GM06990 (cell line): ENCODE data around the gene TMEM179.

Source experiments
- DNase-seq: peaks from one replicate; pipeline ENCODE4 v3.0.0-alpha.2; 2011; ENCODE audit not compliant: insufficient read length; ENCODE audit errors: extremely low read depth
- H3K27me3 ChIP-seq: replicated peaks from 2 replicates; pipeline ENCODE4 v1.6.0; 2011; ENCODE audit warnings: low read length; ENCODE audit not compliant: control insufficient read depth, insufficient read depth
- H3K36me3 ChIP-seq: 2 replicates; pipeline ENCODE4 v1.5.1; 2011; ENCODE audit warnings: low read length; ENCODE audit not compliant: control insufficient read depth, insufficient read depth
- H3K4me3 ChIP-seq: replicated peaks from 2 replicates; pipeline ENCODE4 v1.5.1; 2011; ENCODE audit warnings: low read depth, mild to moderate bottlenecking, control low read depth, low read length
- TF ChIP-seq, protein P1 (sequence below): IDR thresholded peaks from 2 replicates; pipeline ENCODE4 v1.5.1; 2011; ENCODE audit warnings: low read length, control low read depth, mild to moderate bottlenecking, inconsistent platforms; ENCODE audit not compliant: insufficient read depth, poor library complexity, severe bottlenecking

Gene TMEM179

GRCh38 chr14:104643306-104643705 lies 38.7 kb upstream of the TMEM179 start:
- no peak overlapping the region for H3K4me3 ChIP-seq
- no peak for DNase-seq
- H3K36me3 ChIP-seq: no peaks in the 10 kb centered on the region
- TF ChIP-seq, protein P1, sequence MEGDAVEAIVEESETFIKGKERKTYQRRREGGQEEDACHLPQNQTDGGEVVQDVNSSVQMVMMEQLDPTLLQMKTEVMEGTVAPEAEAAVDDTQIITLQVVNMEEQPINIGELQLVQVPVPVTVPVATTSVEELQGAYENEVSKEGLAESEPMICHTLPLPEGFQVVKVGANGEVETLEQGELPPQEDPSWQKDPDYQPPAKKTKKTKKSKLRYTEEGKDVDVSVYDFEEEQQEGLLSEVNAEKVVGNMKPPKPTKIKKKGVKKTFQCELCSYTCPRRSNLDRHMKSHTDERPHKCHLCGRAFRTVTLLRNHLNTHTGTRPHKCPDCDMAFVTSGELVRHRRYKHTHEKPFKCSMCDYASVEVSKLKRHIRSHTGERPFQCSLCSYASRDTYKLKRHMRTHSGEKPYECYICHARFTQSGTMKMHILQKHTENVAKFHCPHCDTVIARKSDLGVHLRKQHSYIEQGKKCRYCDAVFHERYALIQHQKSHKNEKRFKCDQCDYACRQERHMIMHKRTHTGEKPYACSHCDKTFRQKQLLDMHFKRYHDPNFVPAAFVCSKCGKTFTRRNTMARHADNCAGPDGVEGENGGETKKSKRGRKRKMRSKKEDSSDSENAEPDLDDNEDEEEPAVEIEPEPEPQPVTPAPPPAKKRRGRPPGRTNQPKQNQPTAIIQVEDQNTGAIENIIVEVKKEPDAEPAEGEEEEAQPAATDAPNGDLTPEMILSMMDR: no peak
- H3K27me3 ChIP-seq: no peaks in the 10 kb centered on the region

DNA sequence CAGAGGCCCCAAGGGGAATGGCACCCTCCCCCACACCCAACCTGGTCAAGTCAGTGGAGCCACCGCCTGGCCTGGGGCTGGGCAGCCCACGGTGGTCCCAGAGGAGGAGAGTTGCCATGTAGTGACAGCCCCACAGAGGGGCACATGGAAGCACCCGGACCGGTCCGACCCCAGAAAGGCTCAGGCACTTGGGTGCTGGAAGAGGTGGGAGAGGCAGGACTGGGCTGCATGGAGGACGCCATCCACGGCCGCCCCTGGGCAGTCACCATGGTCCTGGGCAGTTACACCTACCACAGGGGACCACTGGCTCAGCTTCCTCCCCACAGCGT lies 37.9 kb upstream of the TMEM179 start:
- no peaks in the 10 kb centered on the region for H3K27me3 ChIP-seq
- H3K4me3 ChIP-seq: no peak overlapping the region
- H3K36me3 ChIP-seq: no peaks in the 10 kb centered on the region
- no peak for DNase-seq
- TF ChIP-seq, protein P1: no peak

- no peaks in the 10 kb centered on the region for H3K27me3 ChIP-seq
These were observed 37.4 kb upstream of the TMEM179 start for GRCh38 chr14:104641753-104642539.

DNA sequence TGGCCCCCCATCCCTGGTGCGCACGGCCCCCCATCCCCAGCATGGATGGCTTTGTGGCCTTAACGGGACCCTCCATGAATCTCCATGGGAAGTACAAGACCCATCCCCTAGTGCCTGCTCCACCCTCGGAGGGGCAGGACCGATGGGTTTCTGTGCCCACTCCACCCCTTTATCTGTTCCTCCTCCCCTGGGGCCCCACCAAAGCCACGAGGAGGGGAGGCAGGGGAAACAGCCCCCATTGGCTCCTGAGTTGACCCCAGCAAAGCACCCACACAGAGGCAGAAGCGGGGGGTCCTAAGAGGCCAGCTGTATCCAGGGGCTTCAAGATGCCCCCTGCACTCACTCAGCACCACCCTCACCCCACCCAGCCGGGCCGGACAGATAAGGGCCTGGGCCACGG lies 36.1 kb upstream of the TMEM179 start:
- no peak for DNase-seq
- no peaks in the 10 kb centered on the region for H3K27me3 ChIP-seq
- H3K36me3 ChIP-seq: no peaks in the 10 kb centered on the region
- TF ChIP-seq, protein P1: no peak
- H3K4me3 ChIP-seq: no peak overlapping the region

More at GRCh38 chr14:104641753-104642539, 37.4 kb upstream of the TMEM179 start:
- no peak for DNase-seq
- TF ChIP-seq, protein P1: no peak
- Histone ChIP-seq H3K36me3 (no peaks in the 10 kb centered on the region), H3K4me3 (no peak overlapping the region)

GRCh38 chr14:104639885-104640548 lies 35.4 kb upstream of the TMEM179 start:
- no peak overlapping the region for H3K4me3 ChIP-seq
- TF ChIP-seq, protein P1: peak; percentile 96
- H3K36me3 ChIP-seq: no peaks in the 10 kb centered on the region
- no peaks in the 10 kb centered on the region for H3K27me3 ChIP-seq
- peak; percentile 62 for DNase-seq
